Measurements from ENCODE around the gene ZNF783. TPM values are rescaled to one million over a fixed set of nuclear protein-coding genes. Genes with fewer than 3 reads are reported as not detected.
"Not testable (repeated sequence)": the region's sequence is repeated elsewhere in the genome, so short reads cannot be mapped to it uniquely, and the experiment has no call there.

ZNF783 gene
- total and polyA plus RNA-seq, 2 donors (not counting 1 experiment from before 2014, with no cell fraction given) = 38.1 to 43.8 TPM

- H4K20me1 ChIP-seq (ENCODE audit: control insufficient read depth, insufficient read depth, low read length, poor library complexity, severe bottlenecking) = no peaks in the 10 kb centered on the region
- Mint-ChIP-seq H3K27ac (no peak overlapping the region), H3K27me3 (peaks cover 43% of the 10 kb centered on the region), H3K4me3 (no peak overlapping the region), H3K4me1 (peaks cover 5% of the 10 kb centered on the region), H3K9me3 (ENCODE audit: insufficient read depth) (no peaks in the 10 kb centered on the region)
- H3K79me2 ChIP-seq (ENCODE audit: control insufficient read depth, insufficient read depth, low read length) = no peaks in the 10 kb centered on the region
- 86% methylated on average over 2 of the region's 13 CpGs for WGBS (ENCODE audit: insufficient coverage)
- TF ChIP-seq EZH2 (IDR thresholded peaks at IDR 0.05; ENCODE audit: borderline replicate concordance, insufficient read depth, low read depth, low read length, poor library complexity, severe bottlenecking) (no peak), CTCF (IDR thresholded peaks at IDR 0.05) (no peak)
- H3K9ac ChIP-seq (ENCODE audit: low read length) = no peak overlapping the region
- H3K4me1 ChIP-seq (ENCODE audit: control insufficient read depth in 2 of 2, insufficient read depth in 2 of 2, low read length in 2 of 2) = no peaks in the 10 kb centered on the region
- H3K4me3 ChIP-seq (ENCODE audit: control extremely low read depth in 1 of 5, extremely low read depth in 1 of 5, insufficient read depth in 1 of 5, low read depth in 2 of 5, low read length in 4 of 5) = no peak overlapping the region
- intact Hi-C loops (cut with micrococcal nuclease) = no loop called here
- H3K27me3 ChIP-seq (replicated peaks in 1 of 4; ENCODE audit: control extremely low read depth in 1 of 4, control insufficient read depth in 3 of 4, insufficient read depth in 4 of 4, low read length in 3 of 4) = peaks cover 0 to 9% (median 4%) of the 10 kb centered on the region in 4 experiments
- H3K9me3 ChIP-seq (ENCODE audit: control extremely low read depth in 1 of 3, control insufficient read depth in 2 of 3, insufficient read depth in 1 of 3, low read length in 2 of 3) = no peaks in the 10 kb centered on the region
- no peaks in the 10 kb centered on the region for H3K36me3 ChIP-seq (replicated peaks in 1 of 2; ENCODE audit: control extremely low read depth in 1 of 2, control insufficient read depth in 1 of 2, extremely low read depth in 1 of 2, insufficient read depth in 2 of 2, low read length in 1 of 2)
- no peak for ATAC-seq (ENCODE audit: low read depth)
- ChIA-PET POLR2A (no interaction called here), CTCF (no interaction called here)
- H3K4me2 ChIP-seq (replicated peaks; ENCODE audit: low read depth, low read length, poor library complexity, severe bottlenecking) = no peak overlapping the region
- no peak for DNase-seq
- no peak overlapping the region for H2AFZ ChIP-seq (ENCODE audit: insufficient read depth, low read depth, low read length, poor library complexity, severe bottlenecking)
- no peak overlapping the region for H3K27ac ChIP-seq (ENCODE audit: low read length in 2 of 2)
Measured at GRCh38 chr7:149320313-149321124, 58.5 kb downstream of the ZNF783 start.

- H2AFZ ChIP-seq (ENCODE audit: insufficient read depth, low read depth, low read length, poor library complexity, severe bottlenecking) = peak overlapping the region; percentile 64
- POLR2A ChIA-PET; H3K79me2 ChIP-seq (ENCODE audit: control insufficient read depth, insufficient read depth, low read length); H3K9ac ChIP-seq (ENCODE audit: low read length); H3K4me3 Mint-ChIP-seq; H3K9me3 Mint-ChIP-seq (ENCODE audit: insufficient read depth); H3K9me3 ChIP-seq (ENCODE audit: control extremely low read depth in 1 of 3, control insufficient read depth in 2 of 3, insufficient read depth in 1 of 3, low read length in 2 of 3); H4K20me1 ChIP-seq (ENCODE audit: control insufficient read depth, insufficient read depth, low read length, poor library complexity, severe bottlenecking); H3K4me1 Mint-ChIP-seq; H3K27ac ChIP-seq (ENCODE audit: low read length in 2 of 2); H3K27ac Mint-ChIP-seq; H3K27me3 ChIP-seq (replicated peaks in 1 of 4; ENCODE audit: control extremely low read depth in 1 of 4, control insufficient read depth in 3 of 4, insufficient read depth in 4 of 4, low read length in 3 of 4); CTCF ChIA-PET; ATAC-seq (ENCODE audit: low read depth); H3K4me2 ChIP-seq (replicated peaks; ENCODE audit: low read depth, low read length, poor library complexity, severe bottlenecking); H3K36me3 ChIP-seq (replicated peaks in 1 of 2; ENCODE audit: control extremely low read depth in 1 of 2, control insufficient read depth in 1 of 2, extremely low read depth in 1 of 2, insufficient read depth in 2 of 2, low read length in 1 of 2); H3K4me1 ChIP-seq (ENCODE audit: control insufficient read depth in 2 of 2, insufficient read depth in 2 of 2, low read length in 2 of 2); H3K4me3 ChIP-seq (ENCODE audit: control extremely low read depth in 1 of 5, extremely low read depth in 1 of 5, insufficient read depth in 1 of 5, low read depth in 2 of 5, low read length in 4 of 5); DNase-seq; intact Hi-C loops (cut with micrococcal nuclease): not testable (repeated sequence)
- H3K27me3 Mint-ChIP-seq = peaks cover 43% of the 10 kb centered on the region
- WGBS (ENCODE audit: insufficient coverage) = 90% methylated on average over 6 of the region's 14 CpGs
Measured at GRCh38 chr7:149321125-149321905, 59.3 kb downstream of the ZNF783 start.

Data from B cell (primary cell).